HG03342 (cell line): ENCODE data around the gene ASAP2.

Experiments used
- ATAC-seq: cut with Tn5 transposase; IDR thresholded peaks from one replicate; pipeline ENCODE4 v1.9.1; 2021; ENCODE audit warnings: mild to moderate bottlenecking, moderate library complexity; ENCODE audit not compliant: unreplicated experiment

The ASAP2 gene

DNA sequence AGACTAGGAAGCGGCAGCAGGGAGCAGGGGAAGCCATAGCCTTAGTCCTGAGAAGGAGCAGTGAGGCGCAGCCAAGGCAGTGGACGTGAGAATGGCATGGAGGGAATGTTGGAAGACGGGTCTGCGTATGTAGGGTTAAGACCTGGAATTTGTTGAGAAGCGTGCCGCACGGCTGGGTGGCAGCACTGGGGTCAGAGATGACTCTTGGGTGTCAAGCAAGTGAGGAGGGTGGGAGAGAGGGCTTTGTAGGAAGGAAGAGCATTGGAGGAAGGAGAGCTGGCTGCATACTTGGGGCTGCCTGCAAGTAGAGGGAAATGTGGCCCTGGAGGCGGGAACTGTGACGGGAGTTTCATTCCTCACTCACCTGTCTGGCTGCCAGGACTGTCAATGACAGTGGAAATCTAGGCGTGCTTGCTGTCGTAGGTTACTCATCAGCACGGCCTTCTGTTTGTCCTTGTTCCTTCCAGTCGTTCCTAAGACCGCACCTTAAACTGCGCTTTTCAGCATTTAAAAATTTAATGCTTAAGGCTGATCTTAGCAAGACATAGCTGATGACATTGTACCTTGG, 108.8 kb downstream of the ASAP2 start:
- no peak for ATAC-seq

DNA sequence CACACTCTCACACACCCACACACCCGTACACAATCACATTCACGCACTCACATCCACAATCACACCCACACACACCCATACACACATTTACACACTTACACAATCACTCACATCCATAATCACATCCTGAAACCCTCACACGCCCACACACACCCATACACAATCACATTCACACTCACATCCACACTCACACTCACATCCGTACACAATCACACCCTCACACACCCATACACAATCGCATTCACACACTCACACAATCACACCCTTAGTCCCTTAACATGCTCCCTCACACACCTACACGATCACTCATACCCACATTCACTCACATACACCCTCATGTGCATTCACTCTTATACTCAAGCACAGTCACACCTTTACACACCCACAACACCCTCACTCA, 110.9 kb downstream of the ASAP2 start:
- no peak for ATAC-seq

DNA sequence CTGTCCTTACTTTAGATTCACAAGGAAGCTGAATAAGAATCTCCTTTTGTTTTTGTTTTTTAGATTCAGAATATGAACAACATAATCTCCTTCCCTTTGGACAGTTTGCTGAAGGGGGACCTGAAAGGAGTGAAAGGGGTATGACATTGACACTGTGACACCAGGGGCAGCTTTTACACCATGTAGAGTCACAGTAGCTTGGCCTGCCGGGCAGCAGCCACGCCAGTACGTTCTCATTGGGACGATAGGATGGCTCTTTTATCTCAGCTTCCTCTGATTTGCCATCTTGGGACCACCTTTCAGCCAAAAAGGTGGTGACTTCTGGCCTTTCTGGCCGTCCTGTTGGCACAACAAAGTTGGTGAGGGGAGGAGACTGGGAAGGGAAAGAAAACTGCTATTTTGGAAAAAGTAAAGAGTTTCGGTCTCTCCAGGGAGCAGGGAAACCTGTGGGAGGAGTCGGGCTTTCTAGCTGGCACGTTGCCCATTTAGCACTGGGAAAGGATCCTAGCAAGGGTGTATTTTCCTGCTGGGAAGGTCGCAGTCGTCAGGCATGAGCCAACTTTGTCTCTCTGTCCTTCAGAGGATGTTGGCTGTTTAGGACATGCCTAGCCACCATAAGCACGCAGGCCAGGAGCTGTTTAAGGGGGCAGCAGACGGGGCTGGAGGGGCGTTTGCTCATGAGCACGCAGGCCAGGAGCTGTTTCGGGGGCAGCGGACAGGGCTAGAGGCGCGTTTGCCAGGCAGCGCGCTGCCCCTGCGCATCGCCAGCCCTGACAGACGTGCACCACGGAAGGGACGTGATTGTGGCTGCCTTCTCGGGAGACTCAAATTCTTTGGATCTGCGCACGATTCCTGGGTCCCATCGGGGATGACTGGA, 112.1 kb downstream of the ASAP2 start:
- no peak for ATAC-seq

DNA sequence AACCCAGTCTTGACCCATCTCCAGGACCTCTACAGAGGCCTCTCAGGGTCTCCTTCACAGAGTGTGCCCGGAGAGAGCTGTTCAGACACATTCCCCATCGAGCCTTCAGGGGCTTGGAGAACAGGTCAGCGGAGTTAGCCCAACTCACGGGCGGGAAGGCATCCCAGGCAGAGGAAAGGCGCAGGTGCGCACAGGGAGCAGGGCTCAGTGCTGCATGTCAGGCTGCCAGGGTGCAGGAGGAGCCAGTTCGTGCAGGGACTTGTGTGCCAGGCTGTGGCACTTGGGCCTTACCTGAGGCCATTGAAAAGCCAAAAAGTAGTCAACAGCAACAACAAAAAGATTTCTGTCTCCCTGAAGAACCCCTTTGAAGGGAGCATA, 112.7 kb downstream of the ASAP2 start:
- ATAC-seq = no peak

DNA sequence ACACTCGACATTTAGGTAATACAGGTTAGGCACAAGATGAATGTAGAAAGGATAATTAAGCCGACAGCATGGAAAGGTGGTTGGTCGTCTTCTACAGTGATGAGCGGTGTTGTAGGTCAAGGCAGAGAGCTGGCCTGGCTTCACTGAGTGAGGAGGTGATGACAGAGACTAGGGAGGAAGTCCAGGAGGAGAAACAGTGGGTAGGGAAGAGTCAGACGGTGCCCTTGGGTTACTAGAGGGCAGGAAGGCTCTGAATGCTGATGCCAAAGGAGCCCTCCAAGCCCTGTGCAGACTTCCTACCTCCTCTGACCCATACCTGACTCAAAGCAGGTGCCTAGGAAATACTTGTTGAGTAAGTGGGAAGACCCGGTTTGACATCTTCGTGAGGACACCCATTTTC, 116.0 kb downstream of the ASAP2 start:
- ATAC-seq = no peak

DNA sequence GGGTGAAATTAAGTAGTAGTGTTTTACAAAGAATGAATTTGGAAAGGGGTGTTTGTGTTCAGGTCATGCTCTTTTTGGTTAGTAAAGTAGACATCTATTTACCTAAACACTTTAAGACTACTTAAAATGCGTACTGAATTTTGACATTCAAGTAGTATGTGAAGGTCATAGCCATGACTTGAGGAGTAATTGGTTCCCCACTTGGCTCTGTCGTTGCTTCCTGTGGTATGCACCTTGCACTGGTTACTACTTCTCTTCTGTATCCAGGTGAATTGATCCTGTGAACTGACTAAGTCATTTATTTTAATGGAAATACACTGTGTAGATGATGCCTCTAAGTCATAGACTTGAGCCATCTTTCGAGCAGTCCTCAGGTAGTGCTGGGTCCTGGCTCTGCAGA, 118.8 kb downstream of the ASAP2 start:
- ATAC-seq = no peak

DNA sequence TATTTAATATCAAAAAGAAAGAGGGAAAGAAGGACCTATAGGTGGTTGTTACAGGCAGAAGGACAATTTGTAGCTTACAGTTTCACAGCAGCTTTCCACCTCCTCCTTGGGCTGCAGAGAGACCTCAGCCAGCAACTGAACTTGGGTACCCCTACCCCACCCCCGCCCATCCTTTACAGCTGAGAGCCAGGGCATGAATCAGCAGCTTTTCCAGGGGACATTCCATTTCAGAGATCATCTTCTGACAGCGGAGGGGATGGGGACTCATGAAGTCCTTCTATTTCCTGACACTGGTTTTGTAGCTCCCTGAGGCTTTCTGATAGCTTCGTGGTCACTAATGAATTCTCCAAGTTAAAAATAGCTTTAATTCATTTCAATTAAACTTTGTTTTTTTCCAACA, 120.4 kb downstream of the ASAP2 start:
- ATAC-seq = no peak

DNA sequence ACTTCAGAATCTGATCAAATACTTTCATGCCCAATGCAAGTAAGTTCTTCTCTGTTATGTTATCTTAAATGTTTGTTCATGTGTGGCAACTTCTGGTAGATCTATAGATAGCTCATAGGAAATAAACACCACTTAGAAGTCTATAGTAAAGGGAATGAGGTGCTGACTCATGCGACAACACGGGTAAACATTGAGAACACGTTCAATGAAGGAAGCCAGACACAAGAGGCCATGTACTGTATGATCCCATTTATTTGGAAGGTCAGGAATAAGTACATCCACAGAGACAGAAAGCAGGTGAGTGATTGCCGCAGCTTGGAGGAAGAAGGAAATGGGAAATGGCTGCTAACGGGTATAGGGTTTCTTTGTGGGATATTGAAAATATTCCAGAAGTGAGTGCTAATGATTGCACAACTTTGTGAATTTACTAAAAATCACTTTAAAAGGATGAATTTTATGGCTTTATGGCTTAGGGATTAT, 121.3 kb downstream of the ASAP2 start:
- no peak for ATAC-seq

DNA sequence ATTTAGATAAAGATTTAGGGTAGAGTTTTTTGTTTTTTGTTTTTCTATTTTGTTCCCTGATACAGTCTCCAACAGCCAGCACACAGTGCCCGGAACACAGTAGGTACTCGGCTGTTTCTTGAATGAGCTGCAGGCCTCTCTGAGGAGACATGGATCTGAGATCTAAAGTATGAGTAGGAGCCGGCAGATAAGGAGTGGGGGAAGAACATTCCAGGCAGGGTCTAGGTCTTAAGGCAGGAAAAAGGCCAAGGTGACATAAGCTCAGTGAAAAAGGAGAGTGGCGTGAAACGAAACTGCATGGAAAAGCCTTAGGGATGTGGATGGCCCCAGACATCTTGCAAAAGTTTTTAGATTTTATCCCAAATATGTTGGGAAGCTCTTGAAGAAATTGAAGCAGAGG, 122.3 kb downstream of the ASAP2 start:
- ATAC-seq = no peak

DNA sequence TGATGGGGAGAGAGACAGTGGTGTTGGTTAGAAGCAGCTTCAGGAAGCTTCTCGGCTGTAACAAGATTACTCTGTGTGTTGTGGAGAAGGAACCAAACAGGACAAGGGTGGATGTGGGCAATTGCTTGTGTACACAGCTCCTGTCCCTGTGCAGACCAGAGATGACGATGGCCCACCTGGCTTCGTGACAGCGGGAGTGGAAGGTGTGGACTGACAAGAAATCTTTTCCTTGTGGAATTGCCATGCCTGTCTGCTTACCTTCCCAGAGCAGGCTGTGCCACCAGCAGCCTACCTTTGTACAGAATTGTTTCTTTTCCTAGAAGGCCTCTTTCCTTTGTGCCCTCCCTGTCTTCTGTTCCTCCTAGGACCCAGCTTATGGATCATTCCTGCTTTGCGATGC, 122.9 kb downstream of the ASAP2 start:
- ATAC-seq = no peak

DNA sequence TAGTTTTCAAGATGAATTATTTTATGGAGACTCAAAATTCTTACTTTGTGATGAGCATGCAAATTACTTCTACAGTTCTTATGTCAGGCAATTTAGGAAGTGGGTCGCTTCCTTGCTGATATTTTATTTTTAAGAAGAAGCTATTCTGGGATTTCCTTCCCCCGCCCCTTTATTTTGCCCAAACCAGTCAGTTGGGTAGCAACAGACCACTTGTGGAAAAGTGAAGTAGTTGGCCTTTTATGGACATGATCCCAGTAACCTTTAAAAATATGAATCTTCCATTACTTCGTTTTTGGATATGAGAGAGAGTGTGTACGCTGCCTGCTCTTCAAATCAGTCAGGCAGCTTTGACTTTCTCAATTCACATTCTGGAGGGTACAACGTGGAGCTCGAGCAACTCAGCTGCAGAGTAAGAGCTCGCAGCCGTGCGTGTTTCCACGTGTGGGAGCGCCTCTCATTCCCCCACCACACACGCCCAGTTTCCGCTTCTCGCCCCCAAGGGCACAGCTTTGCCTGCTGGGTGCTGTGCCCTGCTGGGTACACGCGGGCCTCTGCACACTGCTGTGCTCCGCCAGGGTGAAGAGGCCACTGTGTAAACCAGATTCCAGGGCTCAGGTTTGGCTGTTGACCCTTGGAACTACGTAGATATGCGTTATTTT, 124.1 kb downstream of the ASAP2 start:
- ATAC-seq = no peak

DNA sequence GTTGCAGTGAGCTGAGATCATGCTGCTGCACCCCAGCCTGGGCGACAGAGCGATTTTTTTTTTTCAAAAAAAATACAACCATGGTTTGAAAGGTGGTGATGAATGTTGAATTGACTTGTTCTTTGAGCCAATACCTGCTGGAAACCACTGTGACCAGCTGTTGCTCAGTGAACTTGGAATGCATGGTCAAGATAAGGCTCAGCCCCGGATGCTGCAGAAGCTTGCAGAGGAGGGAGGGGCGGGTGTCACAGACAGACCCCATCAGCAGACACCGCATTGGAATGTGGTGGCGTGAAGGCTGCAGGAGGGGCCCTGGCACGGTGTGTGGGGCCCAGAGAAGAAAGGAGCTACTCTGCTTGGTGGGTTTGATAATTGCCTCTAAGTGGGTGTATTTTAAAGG, 125.1 kb downstream of the ASAP2 start:
- no peak for ATAC-seq

DNA sequence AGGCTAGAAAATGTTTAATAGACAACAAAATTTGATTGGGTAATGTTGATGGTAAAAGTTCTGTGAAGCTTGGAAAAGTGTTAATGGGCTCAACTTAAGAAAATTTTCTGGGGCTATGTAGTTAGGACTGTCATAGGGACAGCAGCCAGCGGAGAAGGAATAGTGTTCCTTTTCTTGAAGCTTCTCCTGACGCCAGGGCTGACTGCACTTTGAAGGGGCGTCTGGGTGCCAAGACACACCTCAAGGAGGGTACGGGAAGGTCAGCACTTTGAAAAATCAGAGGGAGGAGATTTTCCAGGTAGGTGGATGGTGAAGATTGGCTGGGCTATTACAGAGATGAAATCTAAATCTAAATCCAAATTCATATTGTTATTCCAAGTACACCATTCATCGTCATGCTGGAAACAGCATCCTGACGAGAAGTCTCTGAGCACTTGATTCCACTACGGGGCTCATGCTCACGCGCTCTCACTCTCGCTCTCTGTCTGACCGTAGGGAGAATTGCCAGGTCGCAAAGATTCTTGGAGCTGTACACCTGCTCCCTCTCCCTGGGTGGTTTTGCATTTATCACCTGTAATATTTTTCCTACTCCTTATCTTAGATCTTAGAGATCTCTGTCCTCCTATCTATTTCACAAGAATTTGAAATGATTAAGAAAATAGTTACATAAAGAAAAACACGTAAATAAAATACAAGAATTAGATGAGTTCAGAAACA, 125.7 kb downstream of the ASAP2 start:
- ATAC-seq = no peak

DNA sequence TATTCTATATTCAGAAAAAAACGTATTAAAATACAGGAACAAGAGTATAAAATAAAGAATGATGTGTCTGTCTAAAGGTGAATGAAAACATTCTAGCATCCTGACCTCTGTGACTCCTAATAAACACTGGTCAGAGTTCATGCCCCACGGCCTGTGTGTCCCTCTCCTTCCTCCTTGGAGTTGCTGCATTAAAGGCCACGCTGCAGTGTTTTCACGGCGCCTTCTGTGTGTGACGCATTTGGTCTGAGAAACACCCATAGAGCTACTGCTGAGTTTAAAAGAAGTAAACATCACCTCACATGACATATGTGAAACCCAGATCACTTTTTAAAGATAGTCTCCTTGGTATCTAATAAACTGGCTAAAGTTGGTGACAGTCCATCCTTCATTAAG, 126.2 kb downstream of the ASAP2 start:
- ATAC-seq = no peak

DNA sequence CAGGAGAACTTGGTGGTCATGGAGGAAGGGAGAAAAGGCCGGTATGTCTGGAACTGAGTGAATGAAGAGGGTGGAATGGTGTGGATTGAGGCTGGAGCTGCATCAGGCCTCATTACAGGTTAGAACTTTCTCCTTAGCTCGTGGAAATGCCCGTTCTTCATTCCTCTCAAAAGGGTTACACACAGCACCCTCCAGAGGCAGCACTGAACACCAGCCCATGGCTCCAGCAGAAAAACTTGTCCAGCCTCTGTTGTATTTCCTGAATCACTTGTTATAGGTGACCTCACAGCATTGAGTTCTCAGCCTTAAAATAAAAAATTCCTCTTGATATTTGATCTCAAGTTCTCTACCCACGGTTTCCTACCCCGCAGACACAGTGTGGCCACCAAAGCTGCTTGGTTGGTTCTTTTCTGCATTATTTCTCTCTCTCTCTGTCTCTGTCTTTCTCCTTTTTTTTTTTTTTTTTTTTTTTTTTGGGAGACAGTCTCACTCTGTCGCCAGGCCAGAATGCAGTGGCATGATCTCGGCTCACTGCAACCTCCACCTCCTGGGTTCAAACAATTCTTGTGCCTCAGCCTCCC, 127.1 kb downstream of the ASAP2 start:
- no peak for ATAC-seq

DNA sequence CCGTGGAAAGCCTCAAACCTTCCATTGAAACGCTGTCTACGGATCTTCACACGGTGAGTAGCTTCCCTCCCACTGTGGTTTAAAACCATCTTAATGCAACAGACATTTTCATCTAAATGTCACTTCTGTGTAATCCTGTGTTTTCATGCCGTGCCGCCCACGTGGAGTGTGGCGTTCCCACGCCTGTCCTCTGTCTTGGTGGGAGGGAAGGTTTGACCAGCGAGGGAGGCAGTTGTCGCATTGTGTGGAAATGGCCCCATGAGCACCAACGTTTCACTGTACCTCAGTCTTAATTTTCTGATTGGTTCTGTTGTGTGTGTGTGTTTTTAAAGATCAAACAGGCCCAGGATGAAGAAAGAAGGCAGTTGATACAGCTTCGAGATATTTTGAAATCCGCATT, 128.1 kb downstream of the ASAP2 start:
- no peak for ATAC-seq

DNA sequence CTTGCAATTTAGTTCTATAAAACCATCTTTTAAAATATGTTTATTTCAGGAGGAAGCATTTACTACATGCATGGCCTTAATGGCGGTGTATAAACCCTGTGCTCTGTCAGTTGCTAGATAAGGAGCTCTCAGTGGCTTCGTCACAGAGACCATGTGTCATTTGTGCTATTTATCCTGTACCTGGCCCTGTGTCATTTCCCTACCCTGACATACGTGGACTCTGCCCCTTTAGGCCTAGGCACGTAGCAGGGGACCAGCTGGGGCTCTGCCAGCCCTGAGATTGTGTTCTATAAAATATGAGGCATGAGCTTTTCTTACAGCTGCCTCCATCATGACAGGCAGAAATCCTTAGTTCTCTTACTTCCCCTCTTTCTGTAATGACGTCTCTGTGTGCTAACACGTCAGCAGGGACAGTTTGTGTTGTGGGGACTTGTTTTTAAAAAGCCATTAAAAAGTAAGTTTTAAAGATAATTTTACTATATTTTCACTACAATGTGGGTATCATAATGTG, 128.8 kb downstream of the ASAP2 start:
- ATAC-seq = no peak

DNA sequence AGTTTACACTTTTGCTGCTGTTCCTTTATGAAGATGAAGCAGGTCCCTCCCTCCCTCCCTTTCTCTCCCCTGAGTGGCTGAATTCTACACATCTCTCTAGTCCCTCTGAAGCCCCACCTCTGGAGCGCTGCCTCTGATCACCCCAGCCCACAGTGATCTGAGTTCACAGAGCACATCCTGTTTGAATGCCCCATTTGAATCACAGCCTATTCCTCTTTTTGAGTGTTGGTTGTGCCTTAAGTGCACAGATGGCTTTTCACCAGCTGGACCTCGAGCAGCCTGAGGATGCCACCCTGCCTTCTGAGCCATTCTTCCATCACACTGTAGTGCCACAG, 129.6 kb downstream of the ASAP2 start:
- peak; percentile 61 for ATAC-seq

DNA sequence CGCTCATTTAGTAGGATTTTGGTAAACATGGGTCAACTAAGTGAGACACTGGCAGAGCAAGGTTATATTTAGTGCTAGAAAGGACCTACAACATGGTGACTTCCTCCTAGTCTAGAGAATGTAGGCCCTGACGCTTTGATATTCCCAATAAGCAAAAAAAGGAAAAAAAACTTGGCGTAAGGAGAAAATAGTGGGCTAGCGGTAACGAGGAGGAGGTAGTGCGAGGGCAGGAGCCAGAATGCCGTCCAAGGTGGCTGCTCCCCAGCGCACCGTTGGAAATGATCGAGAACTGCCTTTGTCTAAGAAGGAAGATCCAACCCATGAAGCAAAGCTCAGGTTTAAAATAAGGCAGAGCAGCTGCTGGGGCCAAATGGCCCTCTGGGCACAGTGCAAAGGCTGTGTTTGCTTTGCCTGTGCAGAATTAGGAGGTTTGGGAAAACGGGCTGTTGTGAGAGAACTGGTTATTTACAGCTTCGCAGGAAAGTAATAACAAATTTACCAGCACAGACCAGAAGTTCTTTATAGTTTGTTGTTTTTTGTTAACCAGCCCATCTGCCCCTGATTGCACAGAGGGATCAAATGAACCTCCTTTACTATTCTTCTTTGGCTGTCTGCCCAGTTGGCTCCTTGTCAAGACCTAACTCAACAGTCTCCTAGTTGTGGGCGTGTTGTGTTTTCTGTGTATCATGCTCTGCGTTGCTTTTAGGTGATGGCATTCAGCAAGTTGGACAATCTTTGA, 130.1 kb downstream of the ASAP2 start:
- ATAC-seq = no peak

DNA sequence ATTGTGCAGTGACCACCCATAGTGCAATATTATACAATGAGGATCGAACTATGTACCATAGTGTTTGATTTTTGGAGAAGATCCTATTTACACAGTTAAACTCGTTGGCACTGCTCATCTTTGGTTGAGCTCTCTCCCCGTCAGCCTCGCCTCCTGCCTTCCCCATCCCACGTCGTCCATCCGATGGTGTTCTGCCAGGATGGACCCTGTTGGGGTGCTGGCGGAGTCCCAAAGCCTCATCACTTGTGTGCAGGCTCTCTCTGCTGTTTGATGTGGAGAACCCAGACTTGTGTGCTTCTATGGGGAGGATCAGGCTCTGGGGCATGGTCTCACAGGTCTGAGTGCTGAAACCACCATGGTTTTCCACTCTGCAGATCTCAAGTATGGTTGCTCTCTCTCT, 131.3 kb downstream of the ASAP2 start:
- no peak for ATAC-seq
